HepG2 (cell line): ENCODE results near the gene ZG16B. TPM values are rescaled to one million over a fixed set of nuclear protein-coding genes. Genes with fewer than 3 reads are reported as not detected.

Experiments
- ATAC-seq: fragments of 200-7000 bp; cut with Tn5 transposase; 3 replicates; pipeline ENCODE4 v1.9.1; 2020; ENCODE audit warnings: mild to moderate bottlenecking, moderate library complexity
- BruUV-seq: library from RNA; stranded (reverse); fragments of 400-500 nt; replicated peaks from 2 replicates; lab custom pipeline; 2021; lab: Mats Ljungman, UMichigan
- CTCF ChIA-PET: fragments of 300-600 bp; formaldehyde crosslinking; extraction: SDS; loops from one replicate; lab custom pipeline; 2021; ENCODE audit warnings: low total read pairs, inconsistent platforms, low intra/inter-chr PET ratio; lab: Yijun Ruan, JAX
- POLR2A ChIA-PET: fragments of 350-600 bp; sonication (Branson Sonifier 250); formaldehyde crosslinking; loops from one replicate; lab custom pipeline; 2020; ENCODE audit warnings: antibody characterized with exemption, inconsistent platforms; lab: Yijun Ruan, JAX
- DNase-seq: peaks from one replicate; pipeline ENCODE4 v3.0.0-alpha.2; 2015; ENCODE audit warnings: low spot score
- FAIRE-seq: peaks from 3 replicates; lab custom pipeline; 2011; peaks lifted over from hg19 to GRCh38; lab: Jason Lieb, UNC
- H2AFZ ChIP-seq: one replicate; pipeline ENCODE4 v1.6.1; 2011; ENCODE audit warnings: low read length, inconsistent platforms
- H3K27ac ChIP-seq: fragments of 300-600 bp; 3 replicates; pipeline ENCODE4 v1.8.0; 2011; ENCODE audit warnings: mixed run types, mild to moderate bottlenecking, mixed read lengths, low read length, inconsistent platforms; ENCODE audit not compliant: insufficient read depth; ENCODE audit errors: extremely low read length
- H3K27me3 ChIP-seq, 2 experiments: fragments of 200-600 bp in 1 of 2; 2 replicates in 1 of 2; 3 replicates in 1 of 2; pipeline versions ENCODE4 v1.6.0 to v1.8.0; 2011; ENCODE audit warnings: low read length in 2 of 2, mild to moderate bottlenecking in 2 of 2, moderate library complexity in 2 of 2, inconsistent platforms in 1 of 2; ENCODE audit not compliant: insufficient read depth in 2 of 2, control insufficient read depth in 1 of 2
- H3K36me3 ChIP-seq, 2 experiments: fragments of 200-600 bp in 1 of 2; replicated peaks in 1 of 2; 2 replicates in 1 of 2; 3 replicates in 1 of 2; pipeline versions ENCODE4 v1.5.1 to v1.8.0; 2011; ENCODE audit warnings: low read length in 2 of 2, inconsistent platforms in 1 of 2; ENCODE audit not compliant: insufficient read depth in 2 of 2, control insufficient read depth in 1 of 2
- H3K4me1 ChIP-seq: 2 replicates; pipeline ENCODE4 v1.5.1; 2012; ENCODE audit warnings: low read length, inconsistent platforms; ENCODE audit not compliant: insufficient read depth
- H3K4me2 ChIP-seq: 2 replicates; pipeline ENCODE4 v1.6.0; 2011; ENCODE audit warnings: low read depth, low read length, inconsistent platforms
- H3K4me3 ChIP-seq, 3 experiments: fragments of 200-600 bp in 1 of 3; sonication (generic), shearing (Covaris generic) in 1 of 3; replicated peaks in 1 of 3; 2 replicates each; pipeline ENCODE4 v1.5.1; 2011 to 2016; ENCODE audit warnings: low read length in 3 of 3, inconsistent platforms in 2 of 3, low read depth in 2 of 3, mild to moderate bottlenecking in 2 of 3, control low read depth in 1 of 3, mixed read lengths in 1 of 3; ENCODE audit not compliant: insufficient read depth in 1 of 3
- H3K79me2 ChIP-seq: one replicate; pipeline ENCODE4 v1.6.1; 2011; ENCODE audit warnings: low read length, inconsistent platforms; ENCODE audit not compliant: insufficient read depth
- H3K9ac ChIP-seq: 2 replicates; pipeline ENCODE4 v1.6.0; 2011; ENCODE audit warnings: mild to moderate bottlenecking, low read depth, low read length, inconsistent platforms; ENCODE audit not compliant: insufficient read depth
- H3K9me3 ChIP-seq: 2 replicates; pipeline ENCODE4 v1.5.1; 2012; ENCODE audit warnings: mild to moderate bottlenecking, low read length
- H4K20me1 ChIP-seq: 2 replicates; pipeline ENCODE4 v1.6.0; 2011; ENCODE audit warnings: inconsistent platforms, mild to moderate bottlenecking, low read length, moderate library complexity; ENCODE audit not compliant: insufficient read depth
- BHLHE40 ChIP-seq: IDR thresholded peaks from 2 replicates; pipeline ENCODE4 v1.6.1; 2011; ENCODE audit warnings: low read length, improper control_type of control experiment
- FOXA1 ChIP-seq, 2 experiments: fragments of 450-650 bp in 1 of 2; sonication (generic) in 1 of 2; formaldehyde crosslinking in 1 of 2; IDR thresholded peaks; 2 replicates each; pipeline versions ENCODE4 v1.4.0 to v1.6.1; 2016 to 2020; ENCODE audit warnings: missing genetic modification reagents in 1 of 2
- FOXC1 ChIP-seq: sonication (generic); formaldehyde crosslinking; IDR thresholded peaks from 2 replicates; pipeline ENCODE4 v1.8.0; 2022; ENCODE audit warnings: mild to moderate bottlenecking, missing genetic modification reagents, borderline replicate concordance
- PAF1 ChIP-seq: IDR thresholded peaks from 2 replicates; pipeline ENCODE4 v1.6.1; 2016; ENCODE audit warnings: missing genetic modification reagents, missing compliant biosample characterization
- RBFOX2 ChIP-seq: fragments of 200-400 bp; formaldehyde crosslinking; IDR thresholded peaks from 2 replicates; pipeline ENCODE4 v1.6.1; 2017; ENCODE audit warnings: low read depth, mild to moderate bottlenecking, low read length
- REL ChIP-seq: sonication (generic); formaldehyde crosslinking; conservative IDR thresholded peaks from 2 replicates; pipeline ENCODE4 v1.8.0; 2022; ENCODE audit warnings: mild to moderate bottlenecking, missing genetic modification reagents, moderate library complexity
- SATB2 ChIP-seq: sonication (generic); formaldehyde crosslinking; IDR thresholded peaks from 2 replicates; pipeline ENCODE4 v1.5.0; 2020; ENCODE audit warnings: missing genetic modification reagents
- THAP11 ChIP-seq: IDR thresholded peaks from 2 replicates; pipeline ENCODE4 v1.6.1; 2016; ENCODE audit warnings: missing biosample characterization, missing genetic modification reagents
- TOPORS ChIP-seq: sonication (generic); formaldehyde crosslinking; IDR thresholded peaks from 2 replicates; pipeline ENCODE4 v1.8.0; 2023; ENCODE audit warnings: mild to moderate bottlenecking, missing genetic modification reagents
- ZNF747 ChIP-seq: sonication (generic); formaldehyde crosslinking; IDR thresholded peaks from 2 replicates; pipeline ENCODE4 v1.8.1; 2023; ENCODE audit warnings: missing genetic modification reagents, mild to moderate bottlenecking, borderline replicate concordance
- ZSCAN9 ChIP-seq: IDR thresholded peaks from 2 replicates; pipeline ENCODE4 v1.6.1; 2016; ENCODE audit warnings: borderline replicate concordance
- WGBS: methylation state at CpG from one replicate; pipeline ENCODE4 v1.1.6; 2017; ENCODE audit warnings: low lambda C conversion rate; 5-methylcytosine and 5-hydroxymethylcytosine counted together
- in situ Hi-C: cut with HindIII; loops from 2 replicates; pipeline ENCODE4 v1.10.0; 2017; ENCODE audit warnings: low pct_unique_long_range_greater_than_20kb; ENCODE audit not compliant: extremely low pct_ligation_motif_present
- intact Hi-C: fragments of 100-400 bp; cut with micrococcal nuclease; formaldehyde crosslinking; loops from one replicate; pipeline ENCODE4 v1.10.0; 2022; ENCODE audit not compliant: unreplicated experiment
- polyA plus RNA-seq, 8 experiments: library from polyadenylated mRNA; depleted of rRNA in 3 of 8; stranded (reverse) in 7 of 8; unstranded in 1 of 8; fragments of >200 nt; fragmentation: Illumina TruSeq in 4 of 8; extraction: Trizol in 4 of 8; gene quantifications; 2 replicates each; pipeline versions ENCODE4 v1.2.1 to v1.2.3, GENCODE V29; 2011 to 2016; ENCODE audit warnings: low read depth in 4 of 8, missing spikeins in 1 of 8, mixed read lengths in 1 of 8; ENCODE audit not compliant: insufficient read depth in 1 of 8
- total RNA-seq, 5 experiments: library from RNA; depleted of rRNA; stranded (reverse); fragments of >200 nt; fragmentation: Illumina TruSeq; extraction: Trizol; gene quantifications; 2 replicates each; pipeline ENCODE4 v1.2.3, GENCODE V29; 2016; ENCODE audit warnings: low read depth in 1 of 5

The ZG16B gene
- total and polyA plus RNA-seq, 2 of the 13 experiments (the other 11 are each of a cell fraction or from before 2014, with no cell fraction given): 1.5 to 11.3 TPM

GRCh38 chr16:2856061-2856670 is 26.1 kb downstream of the ZG16B start:
- Histone ChIP-seq H4K20me1 (no peaks in the 10 kb centered on the region), H3K27me3 (peaks cover 0 to 2% of the 10 kb centered on the region in 2 experiments; a peak in 2 of 5 replicates), H3K79me2 (no peaks in the 10 kb centered on the region), H3K9me3 (peaks cover 11% of the 10 kb centered on the region; the same call in 1 of the 2 replicates), H3K4me1 (peaks cover 16% of the 10 kb centered on the region), H3K4me3 (no peak overlapping the region), H3K9ac (no peak overlapping the region), H3K27ac (no peak overlapping the region), H3K4me2 (no peak overlapping the region), H2AFZ (no peak overlapping the region), H3K36me3 (no peaks in the 10 kb centered on the region)
- ATAC-seq (peak; percentile 30; the same call in 2 of the 3 replicates), FAIRE-seq (no peak), DNase-seq (no peak)
- TF ChIP-seq ZSCAN9 (CRISPR knock-in tag) (no peak), REL (CRISPR knock-in tag) (no peak), RBFOX2 (no peak), SATB2 (no peak), ZNF747 (CRISPR knock-in tag) (no peak), TOPORS (CRISPR knock-in tag) (no peak), THAP11 (CRISPR knock-in tag) (no peak), PAF1 (no peak), FOXA1 (IDR thresholded peaks at IDR 0.05) (no peak), FOXA1 (CRISPR knock-in tag; IDR thresholded peaks at IDR 0.05) (no peak), FOXC1 (CRISPR knock-in tag) (no peak), BHLHE40 (no peak)
- in situ Hi-C loops: no loop called here
- intact Hi-C loops: no loop called here
- ChIA-PET POLR2A (interaction anchor here (2.1 kb wide), 1 partner anchor 12 kb away, joined by 11 read pairs; no protein-coding TSS in a partner anchor), CTCF (interaction anchor here (4.2 kb wide), 1 partner anchor 12 kb away, joined by 30 read pairs; no protein-coding TSS in a partner anchor)
- 72% methylated on average over 12 of the region's 14 CpGs for WGBS
- BruUV-seq: no TSS peak
